ENCODE data around the gene MAK. TPM values are rescaled to one million over a fixed set of nuclear protein-coding genes. Genes with fewer than 3 reads are reported as not detected.
"Not testable (repeated sequence)": the region's sequence is repeated elsewhere in the genome, so short reads cannot be mapped to it uniquely, and the experiment has no call there.

The MAK gene
- total RNA-seq, 1 donor from 2014 or later, result 0.40 TPM

- ATAC-seq (no peak), DNase-seq (ENCODE audit: low spot score) (no peak)
- intact Hi-C loops (cut with DNase I), result no loop called here
Measured at GRCh38 chr6:10857259-10857658, 18.9 kb upstream of the MAK start.

- intact Hi-C loops (cut with DNase I), result no loop called here
- DNase-seq (ENCODE audit: low spot score) (no peak), ATAC-seq (no peak)
Measured at GRCh38 chr6:10854922-10855632, 16.7 kb upstream of the MAK start.

- ATAC-seq; intact Hi-C loops (cut with DNase I); DNase-seq (ENCODE audit: low spot score): not testable (repeated sequence)
Measured at GRCh38 chr6:10853849-10854300, 15.5 kb upstream of the MAK start.

- intact Hi-C loops (cut with DNase I), result no loop called here
- ATAC-seq, result peak; percentile 55
- DNase-seq (ENCODE audit: low spot score), result no peak
Measured at GRCh38 chr6:10852361-10852960, 14.1 kb upstream of the MAK start.

- no peak for ATAC-seq
- intact Hi-C loops (cut with DNase I), result no loop called here
- no peak for DNase-seq (ENCODE audit: low spot score)
Measured at GRCh38 chr6:10850728-10851127, 12.4 kb upstream of the MAK start.

- ATAC-seq (no peak), DNase-seq (ENCODE audit: low spot score) (no peak)
- intact Hi-C loops (cut with DNase I), result no loop called here
Measured at GRCh38 chr6:10849901-10850300, 11.6 kb upstream of the MAK start.

GRCh38 chr6:10847684-10848083, 9.3 kb upstream of the MAK start:
- ATAC-seq (no peak), DNase-seq (ENCODE audit: low spot score) (no peak)
- intact Hi-C loops (cut with DNase I), result no loop called here

- ATAC-seq (no peak), DNase-seq (ENCODE audit: low spot score) (no peak)
- intact Hi-C loops (cut with DNase I), result no loop called here
Measured at GRCh38 chr6:10843554-10843953, 5.2 kb upstream of the MAK start.

- ATAC-seq, result peak; percentile 45
- no peak for DNase-seq (ENCODE audit: low spot score)
- intact Hi-C loops (cut with DNase I), result no loop called here
Measured at GRCh38 chr6:10838794-10839333, 525 bp upstream of the MAK start.

GRCh38 chr6:10837622-10837994, 731 bp downstream of the MAK start:
- DNase-seq (ENCODE audit: low spot score), result no peak
- ATAC-seq, result no peak
- intact Hi-C loops (cut with DNase I), result no loop called here

GRCh38 chr6:10837009-10837621, 1.2 kb downstream of the MAK start:
- ATAC-seq (no peak), DNase-seq (ENCODE audit: low spot score) (peak; percentile 73)
- intact Hi-C loops (cut with DNase I), result no loop called here

GRCh38 chr6:10834823-10835222, 3.5 kb downstream of the MAK start:
- DNase-seq (ENCODE audit: low spot score), result no peak
- ATAC-seq, result no peak
- intact Hi-C loops (cut with DNase I), result no loop called here

- no peak for DNase-seq (ENCODE audit: low spot score)
- no peak for ATAC-seq
- intact Hi-C loops (cut with DNase I), result no loop called here
Measured at GRCh38 chr6:10831609-10832008, 6.7 kb downstream of the MAK start.

- ATAC-seq (no peak), DNase-seq (ENCODE audit: low spot score) (no peak)
- intact Hi-C loops (cut with DNase I), result no loop called here
Measured at GRCh38 chr6:10824819-10825218, 13.5 kb downstream of the MAK start.

GRCh38 chr6:10824297-10824696, 14.0 kb downstream of the MAK start:
- intact Hi-C loops (cut with DNase I), result no loop called here
- DNase-seq (ENCODE audit: low spot score) (no peak), ATAC-seq (no peak)

- intact Hi-C loops (cut with DNase I); ATAC-seq; DNase-seq (ENCODE audit: low spot score): not testable (repeated sequence)
Measured at GRCh38 chr6:10814176-10814575, 24.2 kb downstream of the MAK start.

- intact Hi-C loops (cut with DNase I), result no loop called here
- ATAC-seq (no peak), DNase-seq (ENCODE audit: low spot score) (no peak)
Measured at GRCh38 chr6:10809098-10809497, 29.2 kb downstream of the MAK start.

GRCh38 chr6:10808376-10808775, 30.0 kb downstream of the MAK start:
- intact Hi-C loops (cut with DNase I), result no loop called here
- DNase-seq (ENCODE audit: low spot score) (no peak), ATAC-seq (no peak)

GRCh38 chr6:10801224-10801848, 37.0 kb downstream of the MAK start:
- ATAC-seq, result peak; percentile 79
- intact Hi-C loops (cut with DNase I), result no loop called here
- DNase-seq (ENCODE audit: low spot score), result peak; percentile 64

GRCh38 chr6:10800810-10801209, 37.5 kb downstream of the MAK start:
- intact Hi-C loops (cut with DNase I), result no loop called here
- ATAC-seq (no peak), DNase-seq (ENCODE audit: low spot score) (no peak)
